ENCODE measurements around the gene EIF4G3. TPM values are rescaled to one million over a fixed set of nuclear protein-coding genes. Genes with fewer than 3 reads are reported as not detected.
"Not testable (repeated sequence)": the region's sequence is repeated elsewhere in the genome, so short reads cannot be mapped to it uniquely, and the experiment has no call there.

Gene EIF4G3
- total RNA-seq, 4 donors from 2014 or later: 48.6 to 73.6 (median 57.9) TPM

DNA sequence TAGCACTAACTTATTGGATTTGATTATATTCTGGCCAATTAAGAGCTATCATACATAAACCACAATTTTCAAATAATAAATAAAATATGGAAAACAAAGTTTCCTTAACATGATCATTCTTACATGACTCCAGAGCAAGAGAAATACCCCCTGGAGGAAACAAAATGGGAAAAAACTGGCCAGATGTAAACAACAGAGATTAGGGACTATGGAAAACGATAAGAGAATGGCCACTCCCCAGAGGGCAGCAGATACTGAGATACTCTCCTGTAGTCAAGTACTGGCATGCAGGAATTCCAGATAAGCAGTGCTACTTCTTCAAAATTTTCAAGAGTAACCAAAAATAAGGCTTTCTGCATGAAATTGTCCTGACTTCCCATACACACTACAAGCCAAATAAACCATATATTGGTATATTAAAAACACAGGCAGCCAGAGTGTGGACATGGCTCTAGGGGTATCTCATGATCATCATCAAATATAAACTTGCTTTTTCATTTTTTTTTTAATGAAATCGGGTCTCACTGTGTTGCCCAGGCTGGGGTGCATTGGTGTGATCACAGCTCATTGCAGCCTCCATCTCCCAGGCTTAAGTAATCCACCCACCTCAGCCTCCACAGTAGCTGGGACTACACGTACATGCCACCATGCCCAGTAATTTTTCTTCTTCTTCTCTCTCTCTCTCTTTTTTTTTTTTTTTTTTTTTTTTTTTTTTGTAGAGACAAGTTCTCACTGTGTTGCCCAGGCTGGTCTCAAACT is 118.5 kb downstream of the EIF4G3 start:
- Histone ChIP-seq H3K36me3 (no peaks in the 10 kb centered on the region), H3K9me3 (no peaks in the 10 kb centered on the region), H3K4me1 (no peaks in the 10 kb centered on the region), H3K27me3 (no peaks in the 10 kb centered on the region), H3K27ac (no peak overlapping the region), H3K4me3 (no peak overlapping the region)
- 55 to 89% methylated on average over 3 of the region's 3 CpGs for WGBS, 2 donors (ENCODE audit: low coverage in 1 of 2)
- ATAC-seq: no peak
- TF ChIP-seq POLR2AphosphoS5 (IDR thresholded peaks at IDR 0.05): no peak
- TF ChIP-seq, protein P1, sequence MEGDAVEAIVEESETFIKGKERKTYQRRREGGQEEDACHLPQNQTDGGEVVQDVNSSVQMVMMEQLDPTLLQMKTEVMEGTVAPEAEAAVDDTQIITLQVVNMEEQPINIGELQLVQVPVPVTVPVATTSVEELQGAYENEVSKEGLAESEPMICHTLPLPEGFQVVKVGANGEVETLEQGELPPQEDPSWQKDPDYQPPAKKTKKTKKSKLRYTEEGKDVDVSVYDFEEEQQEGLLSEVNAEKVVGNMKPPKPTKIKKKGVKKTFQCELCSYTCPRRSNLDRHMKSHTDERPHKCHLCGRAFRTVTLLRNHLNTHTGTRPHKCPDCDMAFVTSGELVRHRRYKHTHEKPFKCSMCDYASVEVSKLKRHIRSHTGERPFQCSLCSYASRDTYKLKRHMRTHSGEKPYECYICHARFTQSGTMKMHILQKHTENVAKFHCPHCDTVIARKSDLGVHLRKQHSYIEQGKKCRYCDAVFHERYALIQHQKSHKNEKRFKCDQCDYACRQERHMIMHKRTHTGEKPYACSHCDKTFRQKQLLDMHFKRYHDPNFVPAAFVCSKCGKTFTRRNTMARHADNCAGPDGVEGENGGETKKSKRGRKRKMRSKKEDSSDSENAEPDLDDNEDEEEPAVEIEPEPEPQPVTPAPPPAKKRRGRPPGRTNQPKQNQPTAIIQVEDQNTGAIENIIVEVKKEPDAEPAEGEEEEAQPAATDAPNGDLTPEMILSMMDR (IDR thresholded peaks at IDR 0.05): no peak

DNA sequence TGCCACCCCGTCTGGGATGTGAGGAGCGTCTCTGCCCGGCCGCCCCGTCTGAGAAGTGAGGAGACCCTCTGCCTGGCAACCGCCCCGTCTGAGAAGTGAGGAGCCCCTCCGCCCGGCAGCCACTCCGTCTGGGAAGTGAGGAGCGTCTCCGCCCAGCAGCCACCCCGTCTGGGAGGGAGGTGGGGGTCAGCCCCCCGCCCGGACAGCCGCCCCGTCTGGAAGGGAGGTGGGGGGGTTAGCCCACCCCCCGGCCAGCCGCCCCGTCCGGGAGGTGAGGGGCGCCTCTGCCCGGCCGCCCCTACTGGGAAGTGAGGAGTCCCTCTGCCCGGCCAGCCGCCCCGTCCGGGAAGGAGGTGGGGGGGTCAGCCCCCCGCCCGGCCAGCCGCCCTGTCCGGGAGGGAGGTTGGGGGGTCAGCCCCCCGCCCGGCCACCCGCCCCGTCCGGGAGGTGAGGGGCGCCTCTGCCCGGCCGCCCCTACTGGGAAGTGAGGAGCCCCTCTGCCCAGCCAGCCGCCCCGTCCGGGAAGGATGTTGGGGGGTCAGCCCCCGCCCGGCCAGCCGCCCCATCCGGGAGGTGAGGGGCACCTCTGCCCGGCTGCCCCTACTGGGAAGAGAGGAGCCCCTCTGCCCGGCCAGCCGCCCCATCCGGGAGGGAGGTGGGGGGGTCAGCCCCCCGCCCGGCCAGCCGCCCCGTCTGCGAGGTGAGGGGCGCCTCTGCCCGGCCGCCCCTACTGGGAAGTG is 123.3 kb downstream of the EIF4G3 start:
- H3K9me3 ChIP-seq, ATAC-seq, H3K4me3 ChIP-seq, H3K36me3 ChIP-seq, H3K27ac ChIP-seq, H3K4me1 ChIP-seq, H3K27me3 ChIP-seq: not testable (repeated sequence)
- WGBS, 2 donors (ENCODE audit: low coverage in 1 of 2): no CpG with 5 or more reads among the region's 59 CpGs

DNA sequence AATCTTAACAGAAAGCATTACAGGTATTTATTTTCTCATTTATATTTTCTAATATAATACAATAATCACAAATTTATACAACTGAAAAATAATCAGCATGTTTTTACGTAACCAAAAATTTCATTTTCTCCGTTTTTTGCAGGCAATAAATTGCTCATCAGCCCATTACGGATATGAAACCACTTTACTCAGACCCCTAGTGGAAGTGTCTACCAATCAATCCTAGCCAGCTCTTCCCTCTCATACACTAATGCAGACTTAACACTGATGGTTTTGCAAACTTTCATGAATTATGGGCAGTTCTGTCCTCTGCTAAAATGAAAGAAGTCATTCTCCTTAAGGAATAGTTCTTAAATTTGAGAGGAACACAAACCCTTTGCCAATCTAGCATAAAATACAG is 124.7 kb downstream of the EIF4G3 start:
- H3K36me3 ChIP-seq: no peaks in the 10 kb centered on the region
- 82 to 88% methylated on average over 3 of the region's 3 CpGs for WGBS, 2 donors (ENCODE audit: low coverage in 1 of 2)
- ATAC-seq: no peak
- H3K27me3 ChIP-seq: no peaks in the 10 kb centered on the region
- H3K4me3 ChIP-seq: no peak overlapping the region
- H3K27ac ChIP-seq: no peak overlapping the region
- peaks cover 0 to 8% (median 0%) of the 10 kb centered on the region in 3 donors for H3K4me1 ChIP-seq
- TF ChIP-seq, protein P1 (IDR thresholded peaks at IDR 0.05): no peak
- TF ChIP-seq EP300 (IDR thresholded peaks at IDR 0.05): no peak
- no peak for TF ChIP-seq POLR2A (IDR thresholded peaks at IDR 0.05)
- TF ChIP-seq POLR2AphosphoS5 (IDR thresholded peaks at IDR 0.05): no peak
- H3K9me3 ChIP-seq: no peaks in the 10 kb centered on the region

DNA sequence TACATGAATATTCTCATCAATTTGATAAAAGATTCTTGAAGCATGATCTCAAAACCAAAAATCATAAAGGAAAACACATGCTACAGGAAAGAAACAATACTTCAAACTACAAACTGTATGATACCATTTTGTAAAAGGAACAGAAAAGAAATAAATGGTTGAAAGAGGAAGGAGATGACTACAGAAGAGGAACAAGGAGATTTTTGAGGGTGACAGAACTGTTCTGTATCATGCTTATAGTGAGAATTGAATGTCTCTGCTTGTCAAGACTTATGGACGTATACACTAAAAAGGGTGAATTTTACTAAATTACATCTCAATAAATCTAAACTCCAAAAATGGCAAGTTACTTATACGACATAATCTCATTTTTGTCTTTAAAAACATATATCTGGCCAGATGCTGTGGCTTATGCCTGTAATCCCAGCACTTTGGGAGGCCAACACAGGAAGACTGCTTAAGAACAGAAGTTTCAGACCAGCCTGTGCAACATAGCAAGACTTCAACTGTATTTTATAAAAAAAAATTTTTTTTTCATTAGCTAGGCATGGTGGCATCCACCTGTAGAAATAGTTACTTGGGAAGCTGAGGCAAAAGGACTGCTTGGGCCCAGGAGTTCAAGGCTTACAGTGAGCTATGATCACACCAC is 125.4 kb downstream of the EIF4G3 start:
- H3K4me3 ChIP-seq: no peak overlapping the region
- no peak overlapping the region for H3K27ac ChIP-seq
- 93 to 94% methylated on average over 2 of the region's 2 CpGs for WGBS, 2 donors (ENCODE audit: low coverage in 1 of 2)
- ATAC-seq: no peak
- H3K9me3 ChIP-seq: no peaks in the 10 kb centered on the region
- H3K27me3 ChIP-seq: no peaks in the 10 kb centered on the region
- TF ChIP-seq POLR2AphosphoS5 (IDR thresholded peaks at IDR 0.05) (no peak), EP300 (IDR thresholded peaks at IDR 0.05) (no peak), POLR2A (IDR thresholded peaks at IDR 0.05) (no peak)
- TF ChIP-seq, protein P1 (IDR thresholded peaks at IDR 0.05): no peak
- peaks cover 0 to 9% (median 0%) of the 10 kb centered on the region in 3 donors for H3K4me1 ChIP-seq
- no peaks in the 10 kb centered on the region for H3K36me3 ChIP-seq

DNA sequence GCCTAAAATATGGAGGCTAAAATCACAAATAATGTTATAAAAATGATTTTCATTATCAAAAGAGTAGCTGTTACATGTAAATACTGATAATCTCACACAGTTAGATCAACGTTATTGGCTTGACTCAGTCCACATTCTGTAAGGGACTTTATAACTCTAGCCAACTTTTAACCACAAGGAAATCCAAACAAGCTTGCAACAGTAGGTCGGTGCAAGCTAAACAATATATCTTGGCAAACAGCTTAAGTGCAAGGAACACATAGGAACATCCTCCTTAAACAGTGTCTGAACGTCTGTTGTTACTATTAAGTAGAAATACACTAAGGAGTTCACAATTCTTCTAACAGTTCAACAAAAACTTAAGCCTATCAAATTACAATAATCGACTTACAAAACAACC is 126.7 kb downstream of the EIF4G3 start:
- Histone ChIP-seq H3K4me3 (no peak overlapping the region), H3K27me3 (no peaks in the 10 kb centered on the region), H3K27ac (no peak overlapping the region), H3K9me3 (no peaks in the 10 kb centered on the region), H3K36me3 (no peaks in the 10 kb centered on the region), H3K4me1 (peaks cover 0 to 21% (median 2%) of the 10 kb centered on the region in 3 donors)
- ATAC-seq: no peak
- 24 to 45% methylated on average over 4 of the region's 4 CpGs for WGBS, 2 donors (ENCODE audit: low coverage in 1 of 2)
- TF ChIP-seq POLR2AphosphoS5 (IDR thresholded peaks at IDR 0.05) (no peak), POLR2A (IDR thresholded peaks at IDR 0.05) (no peak), EP300 (IDR thresholded peaks at IDR 0.05) (no peak)
- TF ChIP-seq, protein P1 (IDR thresholded peaks at IDR 0.05): no peak

All from gastroesophageal sphincter (tissue), 4 donors.